ENCODE results near the gene MIDN.

Gene MIDN

GRCh38 chr19:1270854-1271527 lies 22.6 kb downstream of the MIDN start:
- no peak for DNase-seq (ENCODE audit: low read depth)

- DNase-seq (ENCODE audit: low read depth): no peak
Observed at GRCh38 chr19:1271528-1272422, 23.4 kb downstream of the MIDN start.

DNA sequence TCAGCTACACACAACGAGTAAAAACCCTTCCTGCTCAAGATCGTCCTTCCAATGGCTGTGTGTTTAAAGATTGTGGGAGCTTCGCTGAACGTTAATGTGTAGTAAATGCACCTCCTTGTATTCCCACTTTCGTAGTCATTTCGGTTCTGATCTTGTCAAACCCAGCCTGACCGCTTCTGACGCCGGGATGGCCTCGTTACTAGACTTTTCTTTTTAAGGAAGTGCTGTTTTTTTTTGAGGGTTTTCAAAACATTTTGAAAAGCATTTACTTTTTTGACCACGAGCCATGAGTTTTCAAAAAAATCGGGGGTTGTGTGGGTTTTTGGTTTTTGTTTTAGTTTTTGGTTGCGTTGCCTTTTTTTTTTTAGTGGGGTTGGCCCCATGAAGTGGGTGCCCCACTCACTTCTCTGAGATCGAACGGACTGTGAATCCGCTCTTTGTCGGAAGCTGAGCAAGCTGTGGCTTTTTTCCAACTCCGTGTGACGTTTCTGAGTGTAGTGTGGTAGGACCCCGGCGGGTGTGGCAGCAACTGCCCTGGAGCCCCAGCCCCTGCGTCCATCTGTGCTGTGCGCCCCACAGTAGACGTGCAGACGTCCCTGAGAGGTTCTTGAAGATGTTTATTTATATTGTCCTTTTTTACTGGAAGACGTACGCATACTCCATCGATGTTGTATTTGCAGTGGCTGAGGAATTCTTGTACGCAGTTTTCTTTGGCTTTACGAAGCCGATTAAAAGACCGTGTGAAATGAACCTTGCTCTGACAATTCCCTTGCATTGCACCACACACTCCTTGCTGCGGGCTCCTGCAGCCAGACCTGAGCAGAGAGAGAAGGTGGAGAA lies 24.3 kb downstream of the MIDN start:
- no peak for DNase-seq (ENCODE audit: low read depth)

- no peak for DNase-seq (ENCODE audit: low read depth)
Observed at GRCh38 chr19:1273263-1274041, 25.1 kb downstream of the MIDN start.

DNA sequence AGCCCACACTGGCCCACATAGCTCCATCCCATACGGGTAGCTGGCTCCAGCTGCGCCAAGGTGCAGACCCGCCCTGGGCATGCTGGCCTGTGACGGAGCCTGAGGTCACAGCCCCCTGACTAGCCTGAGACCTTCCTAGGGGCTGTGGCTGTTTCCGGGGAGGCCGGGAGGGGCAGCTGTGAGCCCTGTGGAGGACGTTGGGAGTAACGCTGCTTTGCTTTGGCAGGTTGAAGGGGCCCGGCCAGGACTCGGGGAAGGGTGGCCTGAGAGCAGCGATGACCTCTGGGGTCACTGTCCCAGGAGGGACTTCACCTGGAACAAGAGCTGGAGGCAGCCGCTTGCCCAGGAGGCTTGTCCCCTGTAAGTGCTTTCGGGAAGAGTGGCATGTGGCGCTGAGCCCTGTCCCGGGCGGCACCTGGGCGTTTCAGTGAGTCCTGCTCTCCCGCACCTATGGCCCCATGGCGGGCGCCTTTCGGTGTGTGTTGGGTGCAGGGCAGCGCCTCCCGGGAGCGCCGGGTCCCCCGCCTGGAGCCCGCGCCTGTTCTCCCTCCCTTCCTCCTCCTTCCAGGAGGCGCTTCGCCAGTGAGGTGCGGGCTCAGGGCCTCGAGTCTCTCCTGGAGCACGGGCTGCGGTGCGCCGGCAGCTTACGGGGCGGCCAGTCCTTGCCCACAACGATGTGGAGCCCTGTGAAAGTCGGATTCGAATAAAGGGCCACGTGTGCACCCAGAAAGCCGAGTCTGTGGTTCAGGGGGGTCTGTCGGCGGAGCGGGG lies 25.9 kb downstream of the MIDN start:
- no peak for DNase-seq (ENCODE audit: low read depth)

DNA sequence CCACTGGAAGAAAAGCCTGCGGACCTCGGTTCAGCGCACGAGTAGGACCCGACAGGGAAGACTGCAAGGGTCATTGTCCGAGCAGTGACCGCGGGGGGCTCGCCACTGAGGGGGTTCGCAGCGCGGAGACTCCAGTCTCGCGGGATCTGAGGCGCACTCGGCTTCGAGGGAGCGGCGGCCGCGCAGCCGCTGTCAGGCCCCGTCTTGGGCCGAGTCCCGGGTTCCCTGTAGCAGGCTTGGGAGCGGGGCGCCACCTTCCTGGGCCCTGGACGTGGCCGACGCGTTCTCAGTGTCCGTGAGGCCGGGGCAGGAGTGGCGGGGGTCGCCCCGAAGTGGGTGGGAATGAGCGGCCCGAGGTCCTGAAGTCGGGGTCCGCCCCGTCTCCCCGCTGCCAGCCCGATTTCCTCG lies 26.5 kb downstream of the MIDN start:
- no peak for DNase-seq (ENCODE audit: low read depth)

DNA sequence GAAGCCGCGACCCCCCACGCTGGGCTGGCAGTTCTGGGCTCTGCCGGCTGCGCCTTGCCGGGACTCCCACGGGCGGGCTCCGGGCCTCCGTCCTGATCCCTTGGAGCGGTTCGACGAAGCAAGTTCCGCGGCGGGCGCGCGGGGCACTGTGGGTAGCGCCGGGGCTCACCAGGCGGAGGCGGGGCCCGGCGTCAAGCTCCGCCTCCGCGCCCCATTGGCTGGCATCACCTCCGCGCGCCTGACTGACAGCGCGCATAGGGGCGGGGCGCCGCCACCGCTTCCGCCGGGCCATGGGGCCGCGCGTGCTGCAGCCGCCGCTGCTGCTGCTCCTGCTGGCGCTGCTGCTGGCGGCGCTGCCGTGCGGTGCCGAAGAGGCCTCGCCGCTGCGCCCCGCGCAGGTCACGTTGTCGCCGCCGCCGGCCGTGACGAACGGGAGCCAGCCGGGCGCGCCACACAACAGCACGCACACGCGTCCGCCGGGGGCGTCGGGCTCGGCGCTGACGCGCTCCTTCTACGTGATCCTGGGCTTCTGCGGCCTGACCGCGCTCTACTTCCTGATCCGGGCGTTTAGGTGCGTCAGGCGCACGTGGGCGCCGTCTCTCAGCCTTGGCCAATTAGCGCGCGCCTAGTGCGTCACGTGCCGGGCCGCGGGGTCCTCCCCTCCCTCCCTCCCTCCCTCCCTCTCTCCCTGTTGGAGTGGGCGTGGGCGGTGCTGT lies 27.0 kb downstream of the MIDN start, which contains the start of gene FAM174C:
Gene FAM174C (plus strand): TSS at position 271 of the 716 bp plus-strand sequence. CDS start 20 bp downstream, at position 291.
- DNase-seq (ENCODE audit: low read depth): peak; percentile 98

GRCh38 chr19:1275976-1276627 lies 27.7 kb downstream of the MIDN start:
- DNase-seq (ENCODE audit: low read depth): no peak

DNA sequence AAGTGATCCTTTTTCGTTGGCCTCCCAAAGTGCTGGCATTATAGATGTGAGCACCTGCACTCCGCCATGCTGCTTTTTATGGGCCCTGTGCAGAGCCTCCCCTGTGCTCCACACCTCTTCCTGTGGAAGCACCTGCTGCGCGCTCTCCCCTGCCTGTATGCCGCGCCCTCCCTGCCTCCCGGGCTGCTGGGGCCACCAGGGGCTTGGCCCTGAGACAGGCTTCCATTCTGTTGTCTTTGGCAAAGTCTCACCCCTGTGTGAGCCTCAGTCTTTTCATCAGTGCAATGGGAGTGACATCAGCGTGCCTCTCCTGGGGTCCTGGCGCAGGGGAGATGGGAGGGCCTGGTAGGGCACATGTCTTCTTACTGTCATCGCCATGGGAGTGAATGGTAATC lies 28.2 kb downstream of the MIDN start:
- no peak for DNase-seq (ENCODE audit: low read depth)

DNA sequence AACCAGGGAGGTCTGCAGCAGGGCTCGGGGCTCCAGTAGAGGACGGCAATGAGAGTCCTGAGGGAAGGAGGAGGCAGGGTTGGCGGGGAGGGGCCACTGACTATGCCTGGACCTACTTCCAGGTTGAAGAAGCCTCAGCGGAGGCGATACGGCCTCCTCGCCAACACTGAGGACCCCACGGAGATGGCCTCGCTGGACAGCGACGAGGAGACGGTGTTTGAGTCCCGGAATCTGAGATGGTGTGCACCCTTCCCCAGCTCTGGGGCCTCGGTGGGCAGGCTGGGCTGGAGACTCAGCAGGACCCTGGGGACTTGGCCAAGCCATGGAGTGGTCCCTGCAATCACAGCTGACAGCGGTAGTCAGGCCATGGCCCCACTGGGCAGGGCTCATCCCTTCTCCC lies 28.7 kb downstream of the MIDN start:
- no peak for DNase-seq (ENCODE audit: low read depth)

GRCh38 chr19:1278074-1278473 lies 29.7 kb downstream of the MIDN start:
- DNase-seq (ENCODE audit: low read depth): no peak

- DNase-seq (ENCODE audit: low read depth): no peak
Observed at GRCh38 chr19:1278713-1279660, 30.6 kb downstream of the MIDN start.

DNA sequence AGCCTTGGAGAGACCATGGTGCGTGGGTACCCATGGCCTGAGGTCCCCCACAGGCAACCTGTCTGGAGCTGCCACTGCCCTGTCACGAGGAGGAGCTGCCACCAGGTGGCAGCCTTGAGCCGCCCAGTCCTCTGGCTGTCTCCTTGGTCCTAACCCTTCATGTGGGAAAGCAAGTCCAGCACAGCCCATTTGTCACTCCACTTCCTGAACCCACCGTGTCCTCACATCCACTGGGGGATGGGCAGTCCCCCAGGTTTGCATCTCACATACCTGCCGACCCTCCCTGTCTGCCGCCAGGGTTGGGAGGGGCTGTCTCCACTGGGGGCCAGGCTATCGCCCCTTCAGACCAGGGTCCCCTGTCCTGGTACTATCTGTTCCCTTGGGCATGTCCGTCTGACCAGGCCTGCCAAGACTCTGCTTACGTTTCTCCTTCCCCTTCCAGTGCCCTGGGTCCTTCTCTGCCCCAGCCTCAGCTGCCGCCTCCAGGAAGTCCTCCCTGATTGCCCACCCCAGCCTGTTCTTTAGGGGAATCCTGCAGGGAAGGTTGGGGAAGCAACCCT lies 31.5 kb downstream of the MIDN start:
- DNase-seq (ENCODE audit: low read depth): peak; percentile 65

- no peak for DNase-seq (ENCODE audit: low read depth)
Observed at GRCh38 chr19:1280636-1281568, 32.5 kb downstream of the MIDN start.

DNA sequence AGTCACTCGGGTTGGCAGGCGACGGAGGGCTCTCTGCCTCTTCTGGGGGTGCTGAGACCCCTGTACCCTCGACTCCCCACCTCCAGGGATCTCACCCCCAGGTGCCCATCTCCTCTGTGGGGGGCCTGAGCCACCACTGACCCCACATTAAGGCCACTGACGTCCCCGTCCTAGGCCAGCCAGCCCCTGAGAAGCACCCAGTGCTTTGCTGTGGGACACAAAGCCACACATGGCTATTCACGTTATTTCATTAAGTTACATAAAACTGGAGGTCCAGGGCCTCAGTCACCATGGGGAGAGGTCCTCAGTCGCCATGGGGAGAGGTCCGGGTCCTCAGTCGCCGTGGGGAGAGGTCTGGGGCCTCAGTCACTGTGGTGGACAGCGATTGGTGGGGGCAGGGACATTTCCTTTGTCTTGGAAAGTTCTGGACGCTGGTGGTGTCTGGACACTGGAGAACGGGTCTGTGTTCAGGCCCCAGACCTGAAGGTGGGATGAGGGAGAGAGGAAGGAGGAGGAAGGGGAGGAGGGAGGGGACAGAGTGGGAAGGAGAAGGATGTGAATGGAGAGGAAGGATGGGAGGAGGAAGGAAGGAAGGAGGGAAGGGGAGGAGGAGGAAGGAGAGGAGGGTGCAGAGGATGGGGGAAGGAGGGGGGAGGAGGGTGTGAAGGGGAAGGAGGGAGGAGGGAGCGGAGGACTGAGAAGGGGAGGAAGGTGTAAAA lies 33.3 kb downstream of the MIDN start:
- DNase-seq (ENCODE audit: low read depth): no peak

DNA sequence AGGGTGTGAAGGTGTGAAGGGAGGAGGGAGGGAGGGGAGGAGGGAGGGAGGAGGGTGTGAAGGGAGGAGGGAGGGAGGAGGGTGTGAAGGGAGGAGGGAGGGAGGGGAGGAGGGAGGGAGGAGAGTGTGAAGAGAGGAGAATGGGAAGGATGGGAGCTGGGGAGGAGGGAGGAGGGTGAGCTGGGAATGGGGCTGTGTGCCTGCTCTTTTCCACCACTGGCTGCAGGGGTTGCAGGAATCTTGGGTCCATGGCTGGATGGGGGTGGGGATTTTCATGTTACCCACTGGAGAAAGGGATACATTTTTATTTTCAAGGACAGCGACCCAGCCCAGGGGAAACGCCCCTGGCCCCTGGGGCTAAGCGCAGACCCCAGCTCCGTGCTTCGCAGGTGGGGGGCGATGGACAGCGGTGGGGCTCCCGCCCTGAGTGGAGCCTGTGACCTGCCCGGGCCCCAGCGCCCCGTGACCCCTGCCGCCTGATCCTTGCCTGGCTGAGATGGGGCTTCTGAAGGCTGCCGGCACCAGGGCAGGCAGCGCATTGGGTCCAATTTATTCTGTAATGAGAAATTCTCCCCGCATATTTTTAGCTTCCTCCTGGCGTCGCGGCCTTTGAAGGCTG lies 34.3 kb downstream of the MIDN start:
- no peak for DNase-seq (ENCODE audit: low read depth)

All from stimulated activated CD4-positive, alpha-beta T cell treated with anti-CD3 and anti-CD28 coated beads, Interleukin-2, amount 100 ng/mL, for 4 hours (primary cell).